Measurements from ENCODE around the gene CHCHD6. TPM values are rescaled to one million over a fixed set of nuclear protein-coding genes. Genes with fewer than 3 reads are reported as not detected.

Gene CHCHD6
- total and polyA plus RNA-seq, 12 donors = 10.6 to 22.5 (median 17.6) TPM

DNA sequence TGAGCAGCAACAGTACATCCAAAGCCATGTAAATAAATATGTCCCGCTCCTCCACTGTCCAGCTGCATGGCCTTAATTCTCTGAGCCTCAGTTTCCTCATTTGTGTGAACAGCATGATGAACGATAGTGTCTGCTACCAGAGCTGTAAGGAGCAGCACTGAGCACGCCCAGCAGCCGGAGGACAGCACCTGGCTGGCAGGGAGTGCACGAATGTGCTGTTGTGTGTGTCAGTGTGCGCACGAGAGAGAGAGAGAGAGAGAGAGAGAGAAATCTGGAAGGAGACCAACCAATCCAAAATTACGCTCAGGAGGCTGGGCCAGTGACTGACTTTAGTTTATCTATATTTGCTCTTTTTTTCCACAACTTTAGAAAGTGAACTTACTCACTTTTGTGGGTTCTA lies 252.3 kb downstream of the CHCHD6 start:
- WGBS, 4 donors = 90 to 98% (median 93%) methylated on average over 8 of the region's 8 CpGs
- DNase-seq = peak in 1 of 7 donors; percentile 3
- H3K4me1 ChIP-seq (replicated peaks in 1 of 2) = peaks cover 8 to 13% of the 10 kb centered on the region in 2 donors
- intact Hi-C loops (cut with DNase I) = no loop called here
- no peak for TF ChIP-seq POLR2A (IDR thresholded peaks at IDR 0.05)
- TF ChIP-seq, protein P1, sequence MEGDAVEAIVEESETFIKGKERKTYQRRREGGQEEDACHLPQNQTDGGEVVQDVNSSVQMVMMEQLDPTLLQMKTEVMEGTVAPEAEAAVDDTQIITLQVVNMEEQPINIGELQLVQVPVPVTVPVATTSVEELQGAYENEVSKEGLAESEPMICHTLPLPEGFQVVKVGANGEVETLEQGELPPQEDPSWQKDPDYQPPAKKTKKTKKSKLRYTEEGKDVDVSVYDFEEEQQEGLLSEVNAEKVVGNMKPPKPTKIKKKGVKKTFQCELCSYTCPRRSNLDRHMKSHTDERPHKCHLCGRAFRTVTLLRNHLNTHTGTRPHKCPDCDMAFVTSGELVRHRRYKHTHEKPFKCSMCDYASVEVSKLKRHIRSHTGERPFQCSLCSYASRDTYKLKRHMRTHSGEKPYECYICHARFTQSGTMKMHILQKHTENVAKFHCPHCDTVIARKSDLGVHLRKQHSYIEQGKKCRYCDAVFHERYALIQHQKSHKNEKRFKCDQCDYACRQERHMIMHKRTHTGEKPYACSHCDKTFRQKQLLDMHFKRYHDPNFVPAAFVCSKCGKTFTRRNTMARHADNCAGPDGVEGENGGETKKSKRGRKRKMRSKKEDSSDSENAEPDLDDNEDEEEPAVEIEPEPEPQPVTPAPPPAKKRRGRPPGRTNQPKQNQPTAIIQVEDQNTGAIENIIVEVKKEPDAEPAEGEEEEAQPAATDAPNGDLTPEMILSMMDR (IDR thresholded peaks at IDR 0.05) = no peak
- no peaks in the 10 kb centered on the region for H3K36me3 ChIP-seq (replicated peaks in 1 of 2)
- H3K27me3 ChIP-seq = no peaks in the 10 kb centered on the region
- no peaks in the 10 kb centered on the region for H3K9me3 ChIP-seq (replicated peaks in 1 of 3)
- no peak overlapping the region for H3K27ac ChIP-seq
- H3K4me3 ChIP-seq = no peak overlapping the region

DNA sequence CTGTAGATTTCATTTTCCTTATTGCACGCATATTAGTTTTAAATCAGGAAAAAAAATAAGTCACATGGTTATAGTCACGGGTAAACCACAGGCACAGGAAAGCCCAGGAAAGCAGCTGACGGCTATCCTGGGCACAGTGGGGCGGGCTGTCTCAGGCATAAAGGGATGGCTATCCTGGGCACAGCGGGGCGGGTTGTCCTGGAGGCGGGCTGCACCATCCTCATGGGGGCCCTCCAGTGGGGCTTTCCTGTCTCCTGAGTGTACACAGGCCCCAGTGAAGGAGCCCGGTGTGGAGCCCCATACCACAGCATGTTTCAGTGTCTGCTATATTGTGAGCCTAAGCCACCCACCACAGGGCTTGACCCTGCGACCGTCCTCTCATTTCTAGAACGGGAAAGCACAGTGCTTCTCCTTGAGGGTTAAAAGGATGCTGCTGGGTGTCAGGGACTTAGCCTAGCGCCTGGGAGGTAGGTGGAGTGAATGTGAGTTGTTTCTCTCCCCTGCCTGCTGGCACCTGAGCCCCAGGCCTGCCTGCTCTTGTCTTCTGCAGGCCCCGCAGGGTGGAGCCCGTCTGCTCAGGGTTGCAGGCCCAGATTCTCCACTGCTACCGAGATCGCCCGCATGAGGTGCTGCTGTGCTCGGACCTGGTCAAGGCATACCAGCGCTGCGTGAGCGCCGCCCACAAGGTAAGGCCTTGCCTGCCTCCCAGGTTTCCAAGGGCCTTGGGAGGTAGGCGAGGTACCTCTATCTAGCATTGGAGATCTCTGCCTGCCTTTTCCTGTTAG lies 253.0 kb downstream of the CHCHD6 start:
- DNase-seq = peak in 2 of 7 donors; percentile 10 to 21
- Histone ChIP-seq H3K27ac (no peak overlapping the region), H3K9me3 (replicated peaks in 1 of 3) (no peaks in the 10 kb centered on the region), H3K4me3 (no peak overlapping the region), H3K4me1 (replicated peaks in 1 of 2) (peaks cover 14 to 20% of the 10 kb centered on the region in 2 donors), H3K36me3 (replicated peaks in 1 of 2) (no peaks in the 10 kb centered on the region), H3K27me3 (no peaks in the 10 kb centered on the region)
- 77 to 91% (median 90%) methylated on average over 8 to 23 of the region's 23 CpGs for WGBS, 4 donors
- intact Hi-C loops (cut with DNase I) = no loop called here
- no peak for TF ChIP-seq POLR2A (IDR thresholded peaks at IDR 0.05)
- TF ChIP-seq, protein P1 (IDR thresholded peaks at IDR 0.05) = no peak

DNA sequence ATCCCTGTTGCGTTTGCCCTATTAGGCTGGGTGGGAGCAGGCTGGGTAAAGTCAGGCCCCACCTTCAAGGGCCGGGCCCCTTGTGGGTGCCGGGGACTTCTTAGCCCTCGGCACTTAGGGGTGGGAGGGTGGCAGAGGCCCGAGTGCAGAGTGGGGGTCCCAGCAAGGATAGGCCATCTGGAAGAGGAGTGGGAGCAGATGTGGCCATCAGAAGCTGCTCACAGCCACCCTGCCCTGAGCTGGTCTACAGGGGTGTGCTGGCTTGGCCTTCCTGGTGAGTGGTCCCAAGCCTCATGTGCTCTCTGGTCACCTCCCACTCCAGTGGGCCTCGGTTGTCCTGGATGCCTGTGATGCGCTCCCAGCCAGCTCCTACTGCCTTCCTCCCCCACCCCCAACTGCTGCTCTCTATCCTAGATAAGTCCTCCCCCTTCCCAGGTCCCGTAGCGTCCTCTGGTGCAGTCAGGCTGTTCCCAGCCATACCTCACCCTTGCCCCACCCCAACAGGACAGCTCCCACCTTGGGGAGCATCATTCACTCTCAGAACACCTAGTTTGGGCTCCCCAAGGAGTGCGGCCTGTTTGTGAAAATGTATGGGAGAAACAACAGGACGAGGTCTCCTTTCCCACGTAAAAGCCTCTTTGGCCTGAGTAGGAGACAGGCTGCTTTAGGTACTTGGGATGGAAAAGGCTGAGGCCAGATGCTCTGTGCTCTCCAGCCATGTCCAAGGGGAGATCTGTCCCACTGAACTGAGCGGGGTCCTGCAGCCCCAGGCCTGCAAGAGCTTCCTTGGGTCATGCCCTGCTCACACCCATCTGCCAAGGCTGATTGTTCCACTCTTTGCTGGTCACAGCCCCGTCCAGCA lies 254.0 kb downstream of the CHCHD6 start:
- H3K36me3 ChIP-seq (replicated peaks in 1 of 2) = no peaks in the 10 kb centered on the region
- no peak for TF ChIP-seq POLR2A (IDR thresholded peaks at IDR 0.05)
- TF ChIP-seq, protein P1 (IDR thresholded peaks at IDR 0.05) = no peak
- H3K4me1 ChIP-seq (replicated peaks in 1 of 2) = peaks cover 14 to 23% of the 10 kb centered on the region in 2 donors
- 95 to 97% (median 96%) methylated on average over 10 to 14 of the region's 14 CpGs for WGBS, 4 donors
- H3K27me3 ChIP-seq = no peaks in the 10 kb centered on the region
- intact Hi-C loops (cut with DNase I) = no loop called here
- no peaks in the 10 kb centered on the region for H3K9me3 ChIP-seq (replicated peaks in 1 of 3)
- no peak overlapping the region for H3K27ac ChIP-seq
- H3K4me3 ChIP-seq = no peak overlapping the region
- peak in 1 of 7 donors; percentile 6 for DNase-seq

DNA sequence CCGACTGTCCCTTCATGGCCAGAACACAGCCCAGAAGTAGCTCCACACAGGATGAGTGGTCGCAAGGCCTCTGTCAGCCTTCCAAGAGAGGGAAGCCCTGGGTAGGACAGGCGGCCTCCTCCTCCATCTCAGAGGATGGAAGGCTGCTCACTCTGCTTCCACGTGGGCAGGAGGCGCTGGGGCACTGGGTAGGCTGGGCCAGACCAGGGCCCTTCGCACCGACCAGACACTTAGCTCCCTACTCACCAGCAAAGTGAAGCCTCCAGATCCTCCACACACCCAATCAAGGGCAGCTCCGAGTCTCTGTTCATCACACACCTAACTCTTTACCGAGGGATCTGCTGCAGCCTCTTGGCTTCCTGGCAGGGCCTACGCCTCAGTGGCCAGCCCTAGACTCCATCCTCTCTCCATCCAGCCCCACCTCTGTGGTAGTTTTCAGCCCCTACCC lies 254.6 kb downstream of the CHCHD6 start:
- 85 to 95% (median 88%) methylated on average over 4 to 10 of the region's 10 CpGs for WGBS, 4 donors
- Histone ChIP-seq H3K27ac (no peak overlapping the region), H3K36me3 (replicated peaks in 1 of 2) (no peaks in the 10 kb centered on the region), H3K4me1 (replicated peaks in 1 of 2) (peaks cover 14 to 23% of the 10 kb centered on the region in 2 donors), H3K27me3 (no peaks in the 10 kb centered on the region), H3K9me3 (replicated peaks in 1 of 3) (no peaks in the 10 kb centered on the region), H3K4me3 (no peak overlapping the region)
- intact Hi-C loops (cut with DNase I) = no loop called here
- TF ChIP-seq, protein P1 (IDR thresholded peaks at IDR 0.05) = no peak
- no peak for TF ChIP-seq POLR2A (IDR thresholded peaks at IDR 0.05)
- peak in 1 of 7 donors; percentile 5 for DNase-seq

Measured in adrenal gland (tissue), 12 donors.